Measurements from ENCODE around the gene SLC31A1.
"Not testable (repeated sequence)": the region's sequence is repeated elsewhere in the genome, so short reads cannot be mapped to it uniquely, and the experiment has no call there.

Gene SLC31A1

GRCh38 chr9:113221800-113222481 is 597 bp downstream of the SLC31A1 start:
- FAIRE-seq = no peak

GRCh38 chr9:113222482-113222841 is 1.1 kb downstream of the SLC31A1 start:
- no peak for FAIRE-seq

GRCh38 chr9:113223963-113224362 is 2.6 kb downstream of the SLC31A1 start:
- no peak for FAIRE-seq

- FAIRE-seq = no peak
Observed at GRCh38 chr9:113227436-113227835, 6.1 kb downstream of the SLC31A1 start.

- FAIRE-seq = no peak
Observed at GRCh38 chr9:113228130-113228665, 6.9 kb downstream of the SLC31A1 start.

- FAIRE-seq = no peak
Observed at GRCh38 chr9:113231701-113232100, 10.4 kb downstream of the SLC31A1 start.

GRCh38 chr9:113235701-113236255 is 14.4 kb downstream of the SLC31A1 start:
- FAIRE-seq = not testable (repeated sequence)

- no peak for FAIRE-seq
Observed at GRCh38 chr9:113237026-113237425, 15.7 kb downstream of the SLC31A1 start.

GRCh38 chr9:113238202-113238858 is 17.0 kb downstream of the SLC31A1 start:
- no peak for FAIRE-seq

GRCh38 chr9:113238859-113239232 is 17.5 kb downstream of the SLC31A1 start:
- no peak for FAIRE-seq

GRCh38 chr9:113241161-113241560 is 19.8 kb downstream of the SLC31A1 start:
- FAIRE-seq = no peak

- FAIRE-seq = no peak
Observed at GRCh38 chr9:113244556-113244955, 23.2 kb downstream of the SLC31A1 start.

GRCh38 chr9:113245894-113246293 is 24.6 kb downstream of the SLC31A1 start:
- no peak for FAIRE-seq

GRCh38 chr9:113246928-113247327 is 25.6 kb downstream of the SLC31A1 start:
- FAIRE-seq = no peak

GRCh38 chr9:113247640-113248039 is 26.3 kb downstream of the SLC31A1 start:
- FAIRE-seq = no peak

- FAIRE-seq = not testable (repeated sequence)
Observed at GRCh38 chr9:113249661-113250060, 28.3 kb downstream of the SLC31A1 start.

- FAIRE-seq = no peak
Observed at GRCh38 chr9:113250807-113251206, 29.5 kb downstream of the SLC31A1 start.

- FAIRE-seq = no peak
Observed at GRCh38 chr9:113254991-113255390, 33.6 kb downstream of the SLC31A1 start.

- no peak for FAIRE-seq
Observed at GRCh38 chr9:113255438-113255837, 34.1 kb downstream of the SLC31A1 start.

- FAIRE-seq = no peak
Observed at GRCh38 chr9:113257863-113258262, 36.5 kb downstream of the SLC31A1 start.

GRCh38 chr9:113258282-113258681 is 36.9 kb downstream of the SLC31A1 start:
- no peak for FAIRE-seq

GRCh38 chr9:113261917-113262671 is 40.8 kb downstream of the SLC31A1 start:
- FAIRE-seq = no peak

- FAIRE-seq = no peak
Observed at GRCh38 chr9:113266174-113266573, 44.8 kb downstream of the SLC31A1 start.
